K562 treated with DMSO at 1 percent for 48 hours (cell line): ENCODE data around the gene MYLIP. TPM values are rescaled to one million over a fixed set of nuclear protein-coding genes. Genes with fewer than 3 reads are reported as not detected.

ENCODE experiments used
- total RNA-seq: library from RNA; unstranded; fragments of 300-600 nt; gene quantifications from 2 replicates; pipeline ENCODE4 v1.2.3, GENCODE V29; 2022; ENCODE audit warnings: low replicate concordance; ENCODE audit errors: extremely low read depth

The MYLIP gene
- total RNA-seq: not detected in 2 replicates

GRCh38 chr6:16128759-16129622 is at the start of gene MYLIP:
Gene MYLIP (plus strand): TSS chr6:16129086. CDS start chr6:16129323, 237 bp downstream.

Other genes with a start within 250 kb of the MYLIP start
- not detected in 2 replicates for gene GMPR, start 109.5 kb downstream of the MYLIP start, total RNA-seq